H1 (cell line): ENCODE measurements around the gene RNASE7. TPM values are rescaled to one million over a fixed set of nuclear protein-coding genes. Genes with fewer than 3 reads are reported as not detected.

ENCODE experiments used
- ATF2 ChIP-seq: IDR thresholded peaks from 2 replicates; pipeline ENCODE4 v1.6.1; 2012; ENCODE audit warnings: low read length, inconsistent platforms
- BCL11A ChIP-seq, 2 experiments: IDR thresholded peaks; one replicate each; pipeline ENCODE4 v1.6.1; 2011; ENCODE audit warnings: low read depth in 2 of 2, low read length in 2 of 2, mild to moderate bottlenecking in 2 of 2
- CREB1 ChIP-seq: IDR thresholded peaks from 2 replicates; pipeline ENCODE4 v1.6.1; 2012; ENCODE audit warnings: inconsistent platforms
- FOSL1 ChIP-seq: IDR thresholded peaks from 2 replicates; pipeline ENCODE4 v1.6.1; 2011; ENCODE audit warnings: mild to moderate bottlenecking, low read depth, low read length, moderate library complexity; ENCODE audit not compliant: insufficient read depth
- KDM5A ChIP-seq: fragments of 200-600 bp; IDR thresholded peaks from 2 replicates; pipeline ENCODE4 v1.7.1; 2012; ENCODE audit warnings: mild to moderate bottlenecking, low read length, inconsistent platforms, mixed read lengths
- POLR2AphosphoS5 ChIP-seq: IDR thresholded peaks from 2 replicates; pipeline ENCODE4 v1.6.1; 2011; ENCODE audit warnings: low read depth, low read length
- RXRA ChIP-seq: IDR thresholded peaks from 2 replicates; pipeline ENCODE4 v1.6.1; 2011; ENCODE audit warnings: low read depth, mild to moderate bottlenecking, low read length, moderate library complexity; ENCODE audit not compliant: insufficient read depth
- SP1 ChIP-seq: IDR thresholded peaks from 2 replicates; pipeline ENCODE4 v1.6.1; 2011; ENCODE audit warnings: low read depth, low read length
- polyA plus RNA-seq, 7 experiments: library from polyadenylated mRNA; depleted of rRNA in 3 of 7; stranded (reverse) in 5 of 7; unstranded in 2 of 7; fragments of >200 nt in 5 of 7; fragments of 200-250 nt in 2 of 7; gene quantifications; 1 replicate in 5 of 7; 2 replicates in 1 of 7; 4 replicates in 1 of 7; pipeline versions ENCODE4 v1.2.1 to v1.2.3, GENCODE V29; 2011 to 2013; ENCODE audit warnings: missing spikeins in 2 of 7, mixed read lengths in 2 of 7
- total RNA-seq: library from RNA; stranded (reverse); fragmentation: NEBNext Ultra II Directional; extraction: Animal tissue kit (Norgen Biotek cat#: 25700); gene quantifications from 2 replicates; pipeline ENCODE4 v1.2.1, GENCODE V29; 2021

Gene RNASE7
- total and polyA plus RNA-seq, 2 of the 8 experiments (the other 6 are each of a cell fraction or from before 2014, with no cell fraction given), result not detected

GRCh38 chr14:21078726-21079125, 36.6 kb downstream of the RNASE7 start (continued):
- no peak for TF ChIP-seq KDM5A
- no peak for TF ChIP-seq FOSL1
- TF ChIP-seq RXRA, result no peak
- TF ChIP-seq POLR2AphosphoS5, result no peak
- TF ChIP-seq BCL11A (IDR thresholded peaks at IDR 0.05; ENCODE audit: low read depth in 2 of 2, low read length in 2 of 2), result no peak
- no peak for TF ChIP-seq ATF2
- no peak for TF ChIP-seq CREB1
- TF ChIP-seq SP1, result no peak
